ENCODE data around the gene KCTD12.
A peak's percentile ranks its signal among the peaks of the same experiment; 100 is the strongest.

The KCTD12 gene

DNA sequence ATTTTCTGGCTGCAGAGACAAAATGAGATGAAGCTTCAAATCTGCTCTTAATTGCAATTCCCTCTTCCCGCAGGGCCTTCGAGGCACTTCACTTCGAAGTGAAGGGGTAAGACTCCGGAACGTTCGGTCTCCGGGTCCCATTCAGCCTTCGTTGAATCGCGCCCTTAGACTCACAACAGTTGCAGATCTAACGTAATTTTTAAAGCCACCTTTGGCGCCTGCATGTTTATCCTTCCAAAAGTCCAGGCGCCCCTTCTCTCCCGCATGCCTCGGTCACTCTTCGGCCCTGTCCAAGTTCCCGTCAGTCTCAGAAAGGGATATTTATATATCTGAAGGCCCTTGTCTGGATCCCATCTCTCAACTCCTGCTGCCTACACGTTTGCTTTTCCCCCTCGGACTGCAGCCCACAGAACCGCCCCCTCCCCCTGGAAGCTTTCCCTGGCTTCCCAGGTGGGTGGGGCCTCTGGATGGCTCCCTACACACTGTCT, 915 bp upstream of the KCTD12 start:
- DNase-seq (ENCODE audit: low read depth in 2 of 2), result no peak

DNA sequence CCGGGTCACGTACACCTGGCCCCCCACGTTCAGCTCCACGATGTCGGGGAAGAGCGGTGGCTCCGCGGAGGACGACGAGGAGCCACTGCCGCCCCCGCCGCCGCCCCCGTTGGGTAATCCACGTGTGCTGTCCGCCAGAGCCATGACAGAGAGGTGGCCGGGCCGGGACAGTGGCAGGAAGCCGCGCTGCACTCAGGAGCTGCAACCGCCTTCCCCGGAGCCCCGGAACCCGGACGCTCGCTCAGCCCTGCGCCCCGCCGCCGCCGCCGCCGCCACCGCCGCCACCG, 257 bp downstream of the KCTD12 start:
- no peak for DNase-seq (ENCODE audit: low read depth in 2 of 2)

DNA sequence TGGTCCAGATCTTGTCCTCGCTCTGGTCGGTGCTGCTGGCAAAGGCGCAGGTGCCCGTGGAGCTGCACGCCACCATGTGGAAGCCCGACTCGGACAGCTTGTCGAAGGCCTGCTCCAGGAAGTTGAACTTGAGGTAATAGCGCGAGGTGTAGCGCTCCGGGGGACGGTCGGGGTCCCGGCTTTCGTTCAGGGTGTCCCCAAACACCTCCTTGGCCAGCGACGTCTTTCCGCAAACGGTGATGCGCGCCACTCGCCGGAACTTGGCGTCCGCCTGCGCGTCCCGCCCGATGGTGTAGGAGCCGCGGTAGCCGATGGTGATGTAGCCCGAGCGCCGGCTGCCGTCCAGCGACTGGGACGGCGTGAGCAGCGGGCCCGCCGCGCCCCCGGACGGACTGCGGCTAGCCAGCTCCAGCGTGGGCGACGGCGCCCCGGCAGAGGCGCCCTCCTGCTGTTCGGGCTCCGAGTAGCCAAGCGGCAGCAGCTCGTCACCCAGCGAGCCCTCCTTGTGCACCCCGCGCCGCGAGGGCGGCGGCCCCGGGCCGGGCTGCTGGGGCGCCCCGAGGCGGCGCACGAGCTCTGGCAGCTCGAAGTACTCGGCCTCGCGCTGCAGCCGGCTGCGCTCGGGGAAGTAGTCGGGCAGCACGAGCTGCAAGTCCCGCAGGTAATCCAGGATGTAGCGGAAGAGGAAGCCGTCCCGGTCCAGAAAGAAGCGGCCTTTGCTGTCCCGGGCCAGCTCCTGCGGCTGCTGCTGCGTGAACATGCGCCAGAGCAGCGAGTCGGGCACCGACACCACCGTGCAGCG, 801 bp downstream of the KCTD12 start:
- peak in 1 of 2 donors; percentile 18 for DNase-seq (ENCODE audit: low read depth in 2 of 2)

DNA sequence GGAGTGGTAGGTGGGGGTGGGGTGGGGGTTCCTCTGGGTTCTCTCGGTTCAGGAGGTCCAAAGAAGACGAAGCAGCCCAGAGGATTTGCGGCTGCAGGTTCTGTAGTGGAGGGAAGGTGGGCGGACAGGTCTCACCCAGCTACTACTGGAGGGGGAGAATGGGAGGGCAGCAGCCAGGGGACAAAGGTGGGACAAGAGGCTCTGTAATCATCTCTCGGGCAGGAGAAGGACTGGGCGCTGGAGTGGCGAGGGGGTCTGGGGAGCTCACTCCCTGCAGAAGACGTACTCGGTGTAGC, 1.4 kb downstream of the KCTD12 start:
- no peak for DNase-seq (ENCODE audit: low read depth in 2 of 2)

DNA sequence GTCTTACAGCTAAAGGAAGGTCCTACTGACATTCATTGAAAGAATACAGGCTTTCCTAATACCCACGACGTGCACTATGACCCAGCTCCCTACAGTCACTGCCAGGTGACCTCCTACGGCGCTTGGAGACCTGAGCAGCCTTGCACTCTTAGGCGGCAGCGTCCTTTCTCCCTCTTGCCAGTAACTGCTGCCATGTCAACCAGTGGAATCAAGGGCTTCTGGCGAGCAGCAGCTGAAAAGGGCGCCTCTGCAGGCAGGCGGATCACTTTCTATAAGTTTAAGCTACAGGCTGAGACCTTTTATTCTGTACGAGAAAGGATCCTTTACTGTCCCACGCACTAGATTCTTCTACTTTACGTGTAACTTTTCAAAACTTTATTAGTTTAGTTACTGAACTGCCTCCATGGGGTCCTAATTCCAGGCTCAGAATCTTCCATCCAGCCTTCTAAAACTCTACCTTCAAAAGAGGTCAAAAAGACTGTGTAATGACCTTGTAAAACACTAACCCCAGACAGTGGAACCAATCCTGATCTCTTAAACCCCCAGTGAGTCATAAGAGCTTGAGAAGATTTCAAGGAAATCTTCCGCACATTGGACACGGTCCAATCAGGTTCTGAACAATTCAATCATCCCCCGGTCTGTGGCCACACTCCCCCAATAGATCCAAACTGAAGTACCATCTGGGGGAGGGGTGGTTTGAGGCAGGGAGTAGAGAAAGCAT, 1.9 kb downstream of the KCTD12 start:
- no peak for DNase-seq (ENCODE audit: low read depth in 2 of 2)

DNA sequence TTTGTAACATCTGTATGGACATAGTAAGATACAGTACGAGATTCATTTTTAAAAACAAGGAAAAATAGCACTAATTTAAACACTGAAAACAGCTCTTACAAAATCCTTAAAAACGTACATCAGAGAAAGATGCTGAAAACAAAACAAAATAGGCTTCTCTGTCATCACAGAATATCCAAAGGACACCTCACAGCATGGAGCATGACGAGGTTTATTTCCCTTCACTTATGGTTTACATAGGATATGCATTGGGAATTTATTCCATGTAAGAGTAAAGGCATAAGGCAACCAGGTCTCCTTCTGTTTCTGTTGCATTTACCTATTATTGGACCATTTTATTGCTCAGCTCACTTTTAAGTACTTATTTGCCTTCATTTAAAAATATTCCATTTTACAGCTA, 3.0 kb downstream of the KCTD12 start:
- no peak for DNase-seq (ENCODE audit: low read depth in 2 of 2)

DNA sequence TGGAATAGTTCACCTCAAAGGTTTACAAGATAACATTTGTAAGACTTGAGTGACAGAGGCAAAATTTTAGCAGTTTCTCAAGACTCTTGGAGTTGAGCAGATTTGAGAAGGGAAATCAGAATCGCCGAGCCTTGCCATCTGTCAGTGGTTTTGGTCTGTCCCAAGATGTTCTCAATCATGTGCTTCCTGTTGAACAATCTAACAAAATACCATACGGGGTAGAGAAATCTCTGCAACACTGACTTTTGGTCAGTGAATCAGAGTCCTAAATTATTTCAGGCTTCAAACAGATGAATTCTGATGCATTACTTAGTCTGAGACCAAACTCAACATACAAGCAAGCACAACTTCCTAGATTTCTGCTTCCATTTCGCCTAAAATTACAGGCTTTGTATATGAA, 3.8 kb downstream of the KCTD12 start:
- no peak for DNase-seq (ENCODE audit: low read depth in 2 of 2)

DNA sequence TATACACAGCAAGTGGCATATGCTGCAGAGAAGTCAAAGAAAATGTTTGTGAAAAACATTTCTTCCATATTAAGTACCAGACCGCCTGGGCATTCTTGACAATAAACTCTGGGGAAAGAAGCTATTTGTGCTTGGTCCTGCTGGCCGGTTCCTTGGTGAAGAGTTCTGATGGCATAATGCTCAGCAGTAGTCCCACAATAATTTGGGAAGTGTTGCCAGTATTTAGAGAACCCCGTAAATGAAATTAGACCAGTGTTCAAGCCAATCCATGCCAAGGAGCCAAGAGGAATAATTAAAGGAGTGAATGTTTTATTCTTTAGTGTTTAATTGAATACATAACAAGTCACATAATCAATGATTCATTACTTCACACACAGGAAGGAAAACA, 6.3 kb downstream of the KCTD12 start:
- DNase-seq (ENCODE audit: low read depth in 2 of 2), result no peak

DNA sequence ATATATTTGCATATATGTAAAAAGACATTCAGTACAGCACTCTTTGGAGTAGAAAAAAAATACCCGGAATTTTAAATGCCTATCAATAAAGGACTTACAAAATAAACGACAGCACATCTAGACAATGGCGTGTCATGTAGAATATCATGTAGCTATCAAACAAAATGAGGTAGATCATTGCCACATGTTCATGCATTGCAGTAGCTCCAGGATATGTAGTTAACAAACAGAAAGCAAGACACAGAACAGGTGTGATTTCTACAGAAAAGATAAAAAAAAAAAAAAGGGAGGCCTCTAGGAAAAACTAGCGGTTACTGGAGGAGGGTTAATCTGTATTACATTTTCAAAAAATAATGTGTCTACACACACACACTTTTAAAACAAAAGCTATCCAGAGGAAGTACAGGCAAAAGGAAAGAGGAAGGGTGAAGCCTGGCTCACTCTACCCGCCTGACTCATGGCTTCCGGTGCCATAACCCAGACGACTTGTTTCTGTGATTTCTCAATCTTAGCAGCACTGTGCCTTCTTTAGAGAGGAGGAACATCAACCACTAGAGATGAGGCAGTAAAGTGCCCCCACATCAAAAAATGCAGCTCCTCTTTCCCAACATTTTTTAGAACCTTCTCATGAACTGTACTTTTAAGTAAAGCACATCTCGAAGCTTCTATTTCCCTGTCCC, 6.9 kb downstream of the KCTD12 start:
- peak in 1 of 2 donors; percentile 16 for DNase-seq (ENCODE audit: low read depth in 2 of 2)

DNA sequence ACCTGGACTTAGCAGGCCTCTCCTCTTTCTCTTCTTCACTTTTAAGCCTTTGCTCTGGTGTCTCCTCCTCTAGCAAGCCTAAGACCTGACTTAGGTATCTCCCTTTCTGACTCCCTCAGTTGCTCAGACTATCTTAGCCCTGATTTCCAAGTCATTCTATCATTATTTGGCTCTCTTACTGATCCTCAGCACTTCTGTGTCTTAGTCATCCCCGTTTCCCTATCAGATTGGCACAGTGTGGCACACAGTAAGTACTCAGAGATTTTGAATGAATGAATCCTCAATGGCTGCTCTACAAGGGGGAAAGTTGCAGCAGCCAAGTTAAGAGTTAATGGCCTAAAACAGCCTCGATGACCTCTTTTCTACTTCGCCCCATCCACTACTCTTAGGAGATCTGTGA, 8.2 kb downstream of the KCTD12 start:
- no peak for DNase-seq (ENCODE audit: low read depth in 2 of 2)

DNA sequence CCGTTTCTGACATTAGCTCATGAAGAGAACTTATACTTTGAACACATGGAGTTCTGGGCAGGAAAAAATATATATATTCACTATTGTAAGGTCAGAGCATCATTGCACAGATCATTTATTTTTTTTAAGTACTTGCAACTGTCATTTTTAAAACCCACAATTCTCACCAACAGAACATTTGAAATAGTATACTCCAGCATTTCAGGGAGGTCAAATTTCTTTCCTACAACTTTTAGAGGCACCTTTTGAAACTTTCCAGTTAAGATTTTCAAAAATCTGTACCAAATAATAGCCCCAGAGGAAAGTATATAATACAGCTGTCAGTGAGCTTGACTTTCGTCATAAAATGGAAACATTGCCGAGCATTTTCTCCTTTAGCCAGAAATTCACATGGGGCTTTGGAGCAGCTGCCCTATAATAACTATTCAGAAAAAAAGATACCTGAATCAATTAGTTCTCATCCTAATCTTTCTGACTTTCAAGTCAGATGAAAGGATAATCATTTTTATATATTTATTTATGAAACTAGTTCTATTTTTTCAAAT, 10.9 kb downstream of the KCTD12 start:
- DNase-seq (ENCODE audit: low read depth in 2 of 2), result no peak

DNA sequence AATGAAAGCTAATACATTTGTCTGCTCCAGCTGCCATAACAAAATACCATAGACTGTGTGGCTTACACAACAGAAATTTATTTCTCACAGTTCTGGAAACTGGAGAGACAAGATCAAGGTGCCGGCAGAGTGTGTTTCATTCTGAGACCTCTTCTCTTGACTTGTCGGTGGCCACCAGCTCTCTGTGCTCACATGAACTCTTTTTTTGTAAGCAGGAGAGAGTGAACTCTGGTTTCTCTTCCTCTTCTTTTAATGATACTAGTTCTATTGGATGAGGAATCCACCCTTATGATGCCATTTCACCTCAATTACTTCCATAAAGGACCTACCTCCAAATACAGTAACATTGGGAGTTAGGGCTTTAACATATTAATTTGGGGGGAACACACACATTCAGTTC, 11.7 kb downstream of the KCTD12 start:
- DNase-seq (ENCODE audit: low read depth in 2 of 2), result no peak

DNA sequence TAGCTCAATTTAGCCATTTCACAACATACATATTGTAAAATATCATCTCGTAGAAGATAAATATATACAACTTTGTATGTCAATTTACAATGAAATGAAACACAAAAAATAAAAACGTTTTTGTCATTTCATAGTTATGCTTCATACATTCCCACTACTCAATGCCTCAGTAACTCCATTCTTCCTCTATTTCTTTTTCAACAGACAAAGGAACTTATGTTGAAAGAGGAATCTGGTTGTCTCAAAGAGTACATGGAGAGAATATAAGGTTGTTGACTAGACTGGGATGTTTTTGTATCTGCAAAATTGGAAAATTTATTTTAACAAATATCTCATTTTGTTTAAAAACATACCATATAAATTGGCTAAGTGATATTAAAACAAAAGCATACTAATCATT, 12.8 kb downstream of the KCTD12 start:
- DNase-seq (ENCODE audit: low read depth in 2 of 2), result no peak

DNA sequence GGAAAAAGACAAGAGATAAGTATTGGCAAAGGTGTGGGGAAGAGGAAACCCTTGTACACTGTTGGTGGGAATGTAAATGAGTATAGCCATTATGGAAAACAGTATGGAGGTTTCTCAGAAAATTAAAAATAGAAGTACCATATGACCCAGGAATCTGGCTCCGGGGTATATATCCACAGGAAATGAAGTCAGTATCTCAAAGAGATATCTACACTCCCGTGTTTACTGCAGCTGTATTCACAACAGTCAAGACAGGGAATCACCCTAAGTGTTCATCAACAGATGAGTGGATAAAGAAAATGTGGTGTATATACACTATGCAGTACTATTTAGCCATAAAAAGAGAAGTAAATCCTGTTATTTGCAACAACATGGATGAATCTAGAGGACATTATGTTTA, 13.5 kb downstream of the KCTD12 start:
- no peak for DNase-seq (ENCODE audit: low read depth in 2 of 2)

DNA sequence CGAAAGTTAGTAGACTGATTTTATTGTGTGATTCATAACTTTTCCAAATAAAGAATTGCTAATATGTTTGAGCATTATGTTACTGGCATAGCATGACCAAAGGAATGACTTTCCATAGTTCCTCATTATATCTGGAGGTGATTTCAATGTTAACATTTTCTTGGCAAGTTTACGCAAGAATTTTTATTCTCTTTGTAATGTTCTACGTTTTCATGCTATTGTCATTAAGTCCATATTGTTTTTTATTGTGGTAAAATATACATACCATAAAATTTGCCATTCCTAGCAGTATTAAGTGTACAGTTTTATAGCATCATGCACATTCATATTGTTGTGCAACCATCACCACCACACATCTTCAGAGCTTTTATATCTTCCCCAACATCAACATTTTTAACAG, 14.8 kb downstream of the KCTD12 start:
- no peak for DNase-seq (ENCODE audit: low read depth in 2 of 2)

DNA sequence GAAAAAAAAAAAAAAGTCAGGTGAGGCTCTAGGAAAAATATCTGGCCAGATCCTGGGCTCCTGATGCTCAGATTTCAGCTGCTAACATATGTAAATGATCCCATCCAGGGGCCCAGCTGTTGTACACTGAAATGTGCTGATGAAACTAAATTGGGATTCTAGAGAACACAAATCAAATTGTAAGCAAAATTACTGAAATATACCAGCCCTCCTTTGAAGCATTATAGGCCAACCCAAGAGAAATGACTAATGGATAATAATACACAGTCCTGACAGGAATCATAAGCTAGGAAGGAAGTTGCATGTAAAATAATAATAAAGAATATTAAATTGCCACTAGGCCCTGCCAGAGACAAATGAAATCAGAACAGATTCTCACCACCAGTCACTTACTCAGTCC, 17.8 kb downstream of the KCTD12 start:
- no peak for DNase-seq (ENCODE audit: low read depth in 2 of 2)

DNA sequence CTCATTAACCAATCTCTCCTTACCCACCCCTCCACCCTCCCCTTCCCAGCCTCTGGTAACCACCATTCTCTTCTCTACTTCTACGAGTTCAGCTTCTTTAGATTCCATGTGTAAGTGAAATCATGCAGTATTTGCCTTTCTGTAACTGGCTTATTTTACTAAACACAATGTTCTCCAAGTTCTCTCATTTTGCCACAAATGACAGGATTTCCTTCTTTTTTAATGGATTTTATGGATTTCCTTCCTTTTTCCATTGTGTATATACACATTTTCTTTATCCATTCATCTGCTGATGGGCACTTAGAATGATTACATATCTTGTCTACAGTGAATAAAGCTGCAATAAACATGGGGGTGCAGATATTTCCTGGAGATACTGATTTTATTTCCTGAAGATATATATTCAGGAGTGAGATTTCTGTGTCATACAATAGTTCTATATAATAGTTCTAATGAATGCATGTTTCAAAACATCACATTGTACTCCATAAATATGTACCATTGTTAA, 20.2 kb downstream of the KCTD12 start:
- no peak for DNase-seq (ENCODE audit: low read depth in 2 of 2)

DNA sequence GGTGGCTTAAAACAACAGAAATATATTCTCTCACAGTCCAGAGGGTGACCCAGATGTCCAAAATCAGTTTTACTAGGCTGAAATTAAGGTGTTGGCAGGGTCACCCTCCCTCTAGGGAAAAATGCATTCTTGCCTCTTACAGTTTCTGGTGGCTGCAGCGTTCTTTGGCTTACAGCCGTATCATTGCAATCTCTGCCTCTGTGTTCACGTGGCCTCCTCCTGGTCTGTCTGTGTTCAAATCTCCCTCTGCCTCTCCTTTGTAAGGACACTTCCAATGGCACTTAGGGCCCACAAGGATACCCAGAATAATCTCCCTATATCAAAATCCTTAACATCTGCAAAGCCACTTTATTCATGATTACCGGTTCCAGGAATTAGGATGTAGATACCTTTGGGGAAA, 21.1 kb downstream of the KCTD12 start:
- DNase-seq (ENCODE audit: low read depth in 2 of 2), result no peak

DNA sequence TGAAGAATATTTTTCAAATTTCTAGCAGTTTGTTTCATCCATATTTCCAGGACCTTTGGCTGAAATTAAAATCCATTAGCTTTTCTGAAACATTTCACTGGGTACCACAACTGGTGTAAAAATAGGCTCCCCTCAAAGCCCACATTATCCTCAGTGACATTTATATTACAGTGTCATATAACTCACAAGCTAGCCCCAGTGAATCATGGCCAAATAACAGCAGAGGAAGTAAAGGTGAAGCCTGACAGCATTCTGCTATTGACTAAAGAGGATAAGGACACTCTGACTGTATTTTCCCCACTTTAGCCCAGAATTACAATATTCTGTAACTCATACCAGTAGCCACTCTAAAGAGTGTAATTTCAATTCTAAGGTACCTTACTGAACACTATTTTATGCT, 21.9 kb downstream of the KCTD12 start:
- DNase-seq (ENCODE audit: low read depth in 2 of 2), result no peak

DNA sequence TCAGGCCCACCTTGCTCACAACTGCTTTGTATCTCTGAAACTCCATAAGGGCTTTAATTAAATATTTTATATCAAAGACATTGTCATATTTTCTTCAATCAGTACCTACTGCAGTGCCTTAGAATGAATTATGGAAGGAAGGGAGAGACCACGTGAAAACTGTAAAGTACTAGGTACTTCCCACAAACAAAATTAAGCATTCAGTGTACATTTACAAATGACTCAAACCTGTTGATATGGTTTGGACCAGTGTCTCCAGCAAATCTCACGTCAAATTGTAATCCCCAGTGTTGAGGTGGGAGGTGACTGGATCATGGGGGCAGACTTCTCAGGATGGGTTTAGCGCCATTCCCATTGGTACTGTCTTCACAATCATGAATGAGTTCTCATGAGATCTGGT, 23.2 kb downstream of the KCTD12 start:
- DNase-seq (ENCODE audit: low read depth in 2 of 2), result no peak

DNA sequence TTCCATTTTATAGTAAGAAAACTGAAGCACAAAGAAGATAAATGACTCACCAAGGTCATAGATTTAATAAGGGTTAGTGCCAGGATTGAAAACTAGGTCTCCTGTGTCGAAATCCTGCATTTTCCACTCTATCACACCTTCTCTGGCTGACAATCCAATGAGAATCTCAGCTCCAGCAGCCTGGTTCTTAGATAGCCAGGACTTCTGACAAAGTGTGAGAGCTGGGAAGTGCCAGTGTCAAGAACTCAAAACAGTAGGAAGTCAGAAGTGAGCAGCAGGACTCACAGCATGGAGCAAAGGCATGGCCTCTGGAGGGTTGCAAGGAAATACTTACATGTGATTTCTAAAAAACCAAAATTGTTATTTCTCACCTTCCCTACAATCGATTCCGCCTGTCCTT, 24.3 kb downstream of the KCTD12 start:
- no peak for DNase-seq (ENCODE audit: low read depth in 2 of 2)

DNA sequence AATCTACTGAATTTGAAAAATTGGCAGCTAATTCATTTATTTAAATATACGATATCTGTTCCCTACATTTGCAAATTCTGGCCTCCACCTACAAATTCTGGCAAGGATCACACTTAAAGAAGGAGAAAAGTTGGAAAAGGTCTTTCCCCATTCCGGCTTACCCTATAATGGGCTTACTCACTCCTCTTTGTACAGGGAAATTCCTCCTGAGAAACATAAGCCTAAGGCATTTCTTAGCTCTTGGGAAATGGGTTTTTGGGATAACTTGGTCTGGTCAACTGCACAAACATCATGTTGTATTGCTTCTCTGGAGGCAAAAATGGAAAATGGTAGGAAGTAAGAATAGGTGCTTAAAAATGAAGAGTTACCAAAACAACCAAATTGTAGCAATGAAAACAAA, 25.5 kb downstream of the KCTD12 start:
- no peak for DNase-seq (ENCODE audit: low read depth in 2 of 2)

DNA sequence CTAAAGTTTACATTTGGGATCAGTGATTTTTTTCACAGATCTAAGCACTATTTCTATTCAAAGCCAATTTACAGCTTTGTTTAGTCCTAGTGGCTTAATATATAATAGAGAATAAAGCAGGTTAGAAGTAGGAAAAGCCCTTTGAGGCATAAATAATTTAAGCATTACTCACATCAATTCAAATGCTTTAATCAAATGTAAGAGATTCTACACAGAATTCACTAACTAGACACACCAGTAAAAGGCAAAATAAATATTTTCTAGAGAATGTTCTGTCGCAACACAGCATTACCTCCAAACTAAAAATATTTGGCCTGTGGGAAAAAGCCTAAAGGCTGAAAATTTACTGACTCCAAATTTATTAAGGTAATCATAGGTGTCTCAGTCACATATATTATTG, 31.3 kb downstream of the KCTD12 start:
- DNase-seq (ENCODE audit: low read depth in 2 of 2), result no peak

Data from stimulated activated CD8-positive, alpha-beta memory T cell treated with anti-CD3 and anti-CD28 coated beads, Interleukin-7, amount 100 ng/mL, for 1 hour (primary cell).